Stimulated activated CD8-positive, alpha-beta memory T cell treated with anti-CD3 and anti-CD28 coated beads, Interleukin-4, amount 100 ng/mL, for 48 hours (primary cell): ENCODE data around the gene PRKCE.
A peak's percentile ranks its signal among the peaks of the same experiment; 100 is the strongest.

ENCODE experiments used
- DNase-seq: peaks from one replicate; pipeline ENCODE4 v3.0.0-alpha.2; 2020

Gene PRKCE

GRCh38 chr2:45919711-45920111, 268.2 kb downstream of the PRKCE start:
- no peak for DNase-seq

GRCh38 chr2:45921921-45922320, 270.4 kb downstream of the PRKCE start:
- no peak for DNase-seq

GRCh38 chr2:45922577-45922988, 271.1 kb downstream of the PRKCE start:
- DNase-seq = no peak

GRCh38 chr2:45923701-45924100, 272.2 kb downstream of the PRKCE start:
- no peak for DNase-seq

- no peak for DNase-seq
These were observed 273.6 kb downstream of the PRKCE start for GRCh38 chr2:45925026-45925425.

- DNase-seq = no peak
These were observed 274.3 kb downstream of the PRKCE start for GRCh38 chr2:45925636-45926366.

GRCh38 chr2:45928946-45929345, 277.5 kb downstream of the PRKCE start:
- no peak for DNase-seq

- DNase-seq = no peak
These were observed 278.4 kb downstream of the PRKCE start for GRCh38 chr2:45929674-45930395.

- DNase-seq = no peak
These were observed 278.9 kb downstream of the PRKCE start for GRCh38 chr2:45930396-45930792.

- DNase-seq = no peak
These were observed 281.0 kb downstream of the PRKCE start for GRCh38 chr2:45932278-45932975.

- DNase-seq = peak; percentile 67
These were observed 284.5 kb downstream of the PRKCE start for GRCh38 chr2:45935791-45936622.

GRCh38 chr2:45936623-45936979, 285.1 kb downstream of the PRKCE start:
- no peak for DNase-seq

- DNase-seq = no peak
These were observed 286.5 kb downstream of the PRKCE start for GRCh38 chr2:45937990-45938389.

- no peak for DNase-seq
These were observed 287.4 kb downstream of the PRKCE start for GRCh38 chr2:45938649-45939511.

GRCh38 chr2:45941531-45942236, 290.2 kb downstream of the PRKCE start:
- no peak for DNase-seq

GRCh38 chr2:45942237-45942738, 290.8 kb downstream of the PRKCE start:
- no peak for DNase-seq

- DNase-seq = no peak
These were observed 292.0 kb downstream of the PRKCE start for GRCh38 chr2:45943219-45944044.

- no peak for DNase-seq
These were observed 292.6 kb downstream of the PRKCE start for GRCh38 chr2:45944074-45944473.

GRCh38 chr2:45945302-45945717, 293.8 kb downstream of the PRKCE start:
- DNase-seq = no peak

- no peak for DNase-seq
These were observed 294.5 kb downstream of the PRKCE start for GRCh38 chr2:45946023-45946422.
